Activated naive CD4-positive, alpha-beta T cell treated with anti-CD3 and anti-CD28 coated beads, Interleukin-2, amount 50 U/mL, for 24 hours (primary cell): Measurements from ENCODE around the gene TDRD10.
A peak's percentile ranks its signal among the peaks of the same experiment; 100 is the strongest.
"Not testable (repeated sequence)": the region's sequence is repeated elsewhere in the genome, so short reads cannot be mapped to it uniquely, and the experiment has no call there.

ENCODE experiments used
- H3K27ac Mint-ChIP-seq: one replicate; pipeline ENCODE4 v1.8.0; 2021; ENCODE audit warnings: mild to moderate bottlenecking, mixed read lengths
- H3K27me3 Mint-ChIP-seq: one replicate; pipeline ENCODE4 v1.8.0; 2021; ENCODE audit warnings: mixed read lengths
- H3K36me3 Mint-ChIP-seq: one replicate; pipeline ENCODE4 v1.8.0; 2021; ENCODE audit warnings: mixed read lengths
- H3K4me1 Mint-ChIP-seq: one replicate; pipeline ENCODE4 v1.8.0; 2021; ENCODE audit warnings: mixed read lengths
- H3K4me3 Mint-ChIP-seq: one replicate; pipeline ENCODE4 v1.8.0; 2021; ENCODE audit warnings: mild to moderate bottlenecking, mixed read lengths
- H3K9me3 Mint-ChIP-seq: one replicate; pipeline ENCODE4 v1.8.0; 2021; ENCODE audit warnings: mixed read lengths

The TDRD10 gene

GRCh38 chr1:154524881-154525280, 22.9 kb downstream of the TDRD10 start:
- H3K9me3 Mint-ChIP-seq = no peaks in the 10 kb centered on the region
- no peaks in the 10 kb centered on the region for H3K4me1 Mint-ChIP-seq
- H3K36me3 Mint-ChIP-seq = no peaks in the 10 kb centered on the region
- no peak overlapping the region for H3K27ac Mint-ChIP-seq
- H3K4me3 Mint-ChIP-seq = no peak overlapping the region
- no peaks in the 10 kb centered on the region for H3K27me3 Mint-ChIP-seq

GRCh38 chr1:154527192-154527591, 25.2 kb downstream of the TDRD10 start:
- Mint-ChIP-seq H3K4me3 (no peak overlapping the region), H3K27me3 (no peaks in the 10 kb centered on the region), H3K36me3 (no peaks in the 10 kb centered on the region), H3K4me1 (no peaks in the 10 kb centered on the region), H3K9me3 (no peaks in the 10 kb centered on the region), H3K27ac (no peak overlapping the region)

GRCh38 chr1:154529308-154529707, 27.3 kb downstream of the TDRD10 start:
- H3K36me3 Mint-ChIP-seq = no peaks in the 10 kb centered on the region
- no peaks in the 10 kb centered on the region for H3K4me1 Mint-ChIP-seq
- no peak overlapping the region for H3K27ac Mint-ChIP-seq

GRCh38 chr1:154531950-154532349, 29.9 kb downstream of the TDRD10 start:
- not testable (repeated sequence) for H3K27ac Mint-ChIP-seq, H3K9me3 Mint-ChIP-seq, H3K4me1 Mint-ChIP-seq, H3K4me3 Mint-ChIP-seq, H3K36me3 Mint-ChIP-seq, H3K27me3 Mint-ChIP-seq

More at GRCh38 chr1:154529308-154529707, 27.3 kb downstream of the TDRD10 start:
- Mint-ChIP-seq H3K4me3 (no peak overlapping the region), H3K9me3 (no peaks in the 10 kb centered on the region), H3K27me3 (no peaks in the 10 kb centered on the region)

GRCh38 chr1:154533952-154534844, 32.2 kb downstream of the TDRD10 start:
- Mint-ChIP-seq H3K27ac (no peak overlapping the region), H3K27me3 (peaks cover 2% of the 10 kb centered on the region), H3K4me1 (no peaks in the 10 kb centered on the region), H3K9me3 (no peaks in the 10 kb centered on the region), H3K36me3 (no peaks in the 10 kb centered on the region), H3K4me3 (no peak overlapping the region)

- no peak overlapping the region for H3K27ac Mint-ChIP-seq
- H3K4me1 Mint-ChIP-seq = no peaks in the 10 kb centered on the region
- H3K4me3 Mint-ChIP-seq = no peak overlapping the region
- H3K27me3 Mint-ChIP-seq = peaks cover 3% of the 10 kb centered on the region
- no peaks in the 10 kb centered on the region for H3K9me3 Mint-ChIP-seq
- no peaks in the 10 kb centered on the region for H3K36me3 Mint-ChIP-seq
Observed at GRCh38 chr1:154536570-154536969, 34.6 kb downstream of the TDRD10 start.

GRCh38 chr1:154539486-154540483, 37.8 kb downstream of the TDRD10 start:
- Mint-ChIP-seq H3K27me3 (peaks cover 1% of the 10 kb centered on the region), H3K9me3 (no peaks in the 10 kb centered on the region), H3K4me3 (no peak overlapping the region), H3K4me1 (no peaks in the 10 kb centered on the region), H3K36me3 (no peaks in the 10 kb centered on the region), H3K27ac (no peak overlapping the region)

- Mint-ChIP-seq H3K36me3 (no peaks in the 10 kb centered on the region), H3K27ac (no peak overlapping the region), H3K4me1 (no peaks in the 10 kb centered on the region), H3K4me3 (no peak overlapping the region), H3K27me3 (peaks cover 1% of the 10 kb centered on the region), H3K9me3 (no peaks in the 10 kb centered on the region)
Observed at GRCh38 chr1:154541231-154541630, 39.2 kb downstream of the TDRD10 start.

- H3K4me3 Mint-ChIP-seq = no peak overlapping the region
- no peak overlapping the region for H3K27ac Mint-ChIP-seq
- H3K27me3 Mint-ChIP-seq = no peaks in the 10 kb centered on the region
- H3K4me1 Mint-ChIP-seq = peaks cover 27% of the 10 kb centered on the region
- H3K9me3 Mint-ChIP-seq = no peaks in the 10 kb centered on the region
- H3K36me3 Mint-ChIP-seq = peaks cover 5% of the 10 kb centered on the region
Observed at GRCh38 chr1:154546264-154547063, 44.4 kb downstream of the TDRD10 start.

GRCh38 chr1:154547105-154547732, 45.2 kb downstream of the TDRD10 start:
- peaks cover 27% of the 10 kb centered on the region for H3K4me1 Mint-ChIP-seq
- no peak overlapping the region for H3K4me3 Mint-ChIP-seq
- no peaks in the 10 kb centered on the region for H3K27me3 Mint-ChIP-seq
- peak overlapping the region; percentile 14 for H3K27ac Mint-ChIP-seq
- H3K9me3 Mint-ChIP-seq = no peaks in the 10 kb centered on the region
- H3K36me3 Mint-ChIP-seq = peaks cover 7% of the 10 kb centered on the region

- no peak overlapping the region for H3K4me3 Mint-ChIP-seq
- H3K27ac Mint-ChIP-seq = peak overlapping the region; percentile 14
Observed at GRCh38 chr1:154548028-154548427, 46.0 kb downstream of the TDRD10 start.

GRCh38 chr1:154549202-154549770, 47.3 kb downstream of the TDRD10 start:
- Mint-ChIP-seq H3K4me3 (no peak overlapping the region), H3K9me3 (no peaks in the 10 kb centered on the region), H3K27me3 (no peaks in the 10 kb centered on the region)

More at GRCh38 chr1:154548028-154548427, 46.0 kb downstream of the TDRD10 start:
- Mint-ChIP-seq H3K9me3 (no peaks in the 10 kb centered on the region), H3K4me1 (peaks cover 29% of the 10 kb centered on the region), H3K36me3 (peaks cover 9% of the 10 kb centered on the region), H3K27me3 (no peaks in the 10 kb centered on the region)

GRCh38 chr1:154550070-154550469, 48.1 kb downstream of the TDRD10 start:
- Mint-ChIP-seq H3K27ac (no peak overlapping the region), H3K9me3 (no peaks in the 10 kb centered on the region), H3K4me1 (peaks cover 38% of the 10 kb centered on the region), H3K27me3 (no peaks in the 10 kb centered on the region), H3K4me3 (no peak overlapping the region), H3K36me3 (peaks cover 16% of the 10 kb centered on the region)

More at GRCh38 chr1:154549202-154549770, 47.3 kb downstream of the TDRD10 start:
- Mint-ChIP-seq H3K36me3 (peaks cover 13% of the 10 kb centered on the region), H3K4me1 (peaks cover 36% of the 10 kb centered on the region), H3K27ac (no peak overlapping the region)

GRCh38 chr1:154550657-154551056, 48.6 kb downstream of the TDRD10 start:
- Mint-ChIP-seq H3K27me3 (no peaks in the 10 kb centered on the region), H3K4me1 (peaks cover 44% of the 10 kb centered on the region), H3K36me3 (peaks cover 17% of the 10 kb centered on the region), H3K27ac (no peak overlapping the region), H3K9me3 (no peaks in the 10 kb centered on the region), H3K4me3 (no peak overlapping the region)
